HS-5 (cell line): ENCODE data around the gene C12orf60.

ENCODE experiments used
- DNase-seq: peaks from one replicate; pipeline ENCODE4 v3.0.0-alpha.2; 2012; ENCODE audit warnings: low read depth

Gene C12orf60

GRCh38 chr12:14873440-14874185, 70.1 kb downstream of the C12orf60 start:
- no peak for DNase-seq
